HFFc6 (cell line): ENCODE data around the gene ACSS1. TPM values are rescaled to one million over a fixed set of nuclear protein-coding genes. Genes with fewer than 3 reads are reported as not detected.

Experiments
- DNase-seq: peaks from one replicate; pipeline ENCODE4 v3.0.0-alpha.2; 2018
- H3K27ac Mint-ChIP-seq: 2 replicates; pipeline ENCODE4 v1.8.0; 2020; ENCODE audit warnings: mild to moderate bottlenecking, mixed read lengths
- H3K27me3 Mint-ChIP-seq: 2 replicates; pipeline ENCODE4 v1.8.0; 2021; ENCODE audit warnings: mild to moderate bottlenecking, moderate library complexity, mixed read lengths; ENCODE audit not compliant: insufficient read depth
- H3K36me3 Mint-ChIP-seq: 2 replicates; pipeline ENCODE4 v1.8.0; 2021; ENCODE audit warnings: low read depth, mixed read lengths
- H3K4me1 Mint-ChIP-seq: 2 replicates; pipeline ENCODE4 v1.8.0; 2020; ENCODE audit warnings: low read depth, mixed read lengths
- H3K4me3 Mint-ChIP-seq: 2 replicates; pipeline ENCODE4 v1.8.0; 2020; ENCODE audit warnings: mild to moderate bottlenecking, moderate library complexity, mixed read lengths
- H3K9me3 Mint-ChIP-seq: 2 replicates; pipeline ENCODE4 v1.8.0; 2020; ENCODE audit warnings: mild to moderate bottlenecking, mixed read lengths
- total RNA-seq, 6 experiments: library from RNA; stranded (reverse); fragmentation: NEBNext Ultra II Directional; extraction: Animal tissue kit (Norgen Biotek cat#: 25700); gene quantifications; 2 replicates in 1 of 6; 3 replicates in 5 of 6; pipeline ENCODE4 v1.2.3, GENCODE V29; 2021
- TF ChIP-seq, protein P1 (sequence below): fragments of 200-600 bp; sonication (generic); IDR thresholded peaks from 2 replicates; pipeline ENCODE4 v1.5.0; 2021; ENCODE audit warnings: antibody characterized with exemption, mild to moderate bottlenecking

Gene ACSS1
- total RNA-seq, 6 experiments from 2014 or later, result 0.80 to 1.4 (median 1.2) TPM

DNA sequence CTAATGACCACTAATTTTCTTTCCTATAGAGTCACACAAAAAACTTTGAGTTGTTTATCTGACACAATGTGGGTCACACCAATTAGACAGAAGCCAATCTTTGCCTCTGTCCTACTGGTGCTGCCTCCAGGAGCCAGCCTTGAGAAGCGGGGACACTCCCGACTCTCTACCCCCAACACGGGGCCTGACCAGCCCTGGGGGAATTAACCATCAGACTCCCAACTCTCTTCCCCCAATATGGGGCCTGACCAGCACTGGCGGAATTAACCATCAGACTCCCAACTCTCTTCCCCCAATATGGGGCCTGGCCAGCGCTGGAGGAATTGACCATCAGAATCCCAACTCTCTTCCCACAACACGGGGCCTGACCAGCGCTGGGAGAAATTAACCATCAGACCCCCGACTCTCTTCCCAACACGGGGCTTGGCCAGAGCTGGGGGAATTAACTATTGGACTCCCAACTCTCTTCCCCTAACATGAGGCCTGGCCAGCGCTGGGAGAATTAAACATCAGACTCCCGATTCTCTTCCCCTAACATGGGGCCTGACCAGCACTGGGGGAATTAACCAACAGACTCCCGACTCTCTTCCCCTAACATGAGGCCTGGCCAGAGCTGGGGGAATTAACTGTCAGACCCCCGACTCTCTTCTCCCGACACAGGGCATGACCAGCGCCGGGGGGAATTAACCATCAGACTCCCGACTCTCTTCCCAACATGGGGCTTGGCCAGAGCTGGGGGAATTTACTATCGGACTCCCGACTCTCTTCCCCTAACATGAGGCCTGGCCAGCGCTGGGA lies 96.4 kb downstream of the ACSS1 start:
- Mint-ChIP-seq H3K27ac (no peak overlapping the region), H3K4me1 (no peaks in the 10 kb centered on the region), H3K27me3 (no peaks in the 10 kb centered on the region; the same call in 1 of the 2 replicates), H3K4me3 (no peak overlapping the region), H3K9me3 (no peaks in the 10 kb centered on the region), H3K36me3 (peaks cover 23% of the 10 kb centered on the region)
- no peak for DNase-seq
- TF ChIP-seq, protein P1, sequence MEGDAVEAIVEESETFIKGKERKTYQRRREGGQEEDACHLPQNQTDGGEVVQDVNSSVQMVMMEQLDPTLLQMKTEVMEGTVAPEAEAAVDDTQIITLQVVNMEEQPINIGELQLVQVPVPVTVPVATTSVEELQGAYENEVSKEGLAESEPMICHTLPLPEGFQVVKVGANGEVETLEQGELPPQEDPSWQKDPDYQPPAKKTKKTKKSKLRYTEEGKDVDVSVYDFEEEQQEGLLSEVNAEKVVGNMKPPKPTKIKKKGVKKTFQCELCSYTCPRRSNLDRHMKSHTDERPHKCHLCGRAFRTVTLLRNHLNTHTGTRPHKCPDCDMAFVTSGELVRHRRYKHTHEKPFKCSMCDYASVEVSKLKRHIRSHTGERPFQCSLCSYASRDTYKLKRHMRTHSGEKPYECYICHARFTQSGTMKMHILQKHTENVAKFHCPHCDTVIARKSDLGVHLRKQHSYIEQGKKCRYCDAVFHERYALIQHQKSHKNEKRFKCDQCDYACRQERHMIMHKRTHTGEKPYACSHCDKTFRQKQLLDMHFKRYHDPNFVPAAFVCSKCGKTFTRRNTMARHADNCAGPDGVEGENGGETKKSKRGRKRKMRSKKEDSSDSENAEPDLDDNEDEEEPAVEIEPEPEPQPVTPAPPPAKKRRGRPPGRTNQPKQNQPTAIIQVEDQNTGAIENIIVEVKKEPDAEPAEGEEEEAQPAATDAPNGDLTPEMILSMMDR, result no peak

DNA sequence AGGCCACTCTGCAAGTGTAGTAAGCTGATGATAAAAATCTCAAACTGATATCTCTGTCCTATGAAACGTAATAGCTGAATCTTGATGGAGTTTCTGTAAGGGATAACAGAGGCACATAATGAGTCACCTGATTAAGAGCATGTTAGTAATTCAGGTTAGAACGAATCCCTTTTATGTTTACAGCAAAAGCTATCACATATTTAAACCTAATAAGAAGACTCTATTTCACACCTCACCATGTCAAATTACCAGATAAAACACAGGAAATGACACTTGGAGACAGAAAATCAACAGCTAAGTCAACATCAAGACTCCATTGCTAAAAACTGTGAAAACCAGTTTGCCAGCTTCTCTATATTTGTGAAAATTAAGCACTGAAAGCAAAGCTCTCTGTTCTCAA lies 97.1 kb downstream of the ACSS1 start:
- DNase-seq, result no peak
- Mint-ChIP-seq H3K27me3 (no peaks in the 10 kb centered on the region; the same call in 1 of the 2 replicates), H3K4me1 (no peaks in the 10 kb centered on the region), H3K27ac (no peak overlapping the region), H3K4me3 (no peak overlapping the region), H3K9me3 (no peaks in the 10 kb centered on the region), H3K36me3 (peaks cover 23% of the 10 kb centered on the region)
- TF ChIP-seq, protein P1, result no peak

DNA sequence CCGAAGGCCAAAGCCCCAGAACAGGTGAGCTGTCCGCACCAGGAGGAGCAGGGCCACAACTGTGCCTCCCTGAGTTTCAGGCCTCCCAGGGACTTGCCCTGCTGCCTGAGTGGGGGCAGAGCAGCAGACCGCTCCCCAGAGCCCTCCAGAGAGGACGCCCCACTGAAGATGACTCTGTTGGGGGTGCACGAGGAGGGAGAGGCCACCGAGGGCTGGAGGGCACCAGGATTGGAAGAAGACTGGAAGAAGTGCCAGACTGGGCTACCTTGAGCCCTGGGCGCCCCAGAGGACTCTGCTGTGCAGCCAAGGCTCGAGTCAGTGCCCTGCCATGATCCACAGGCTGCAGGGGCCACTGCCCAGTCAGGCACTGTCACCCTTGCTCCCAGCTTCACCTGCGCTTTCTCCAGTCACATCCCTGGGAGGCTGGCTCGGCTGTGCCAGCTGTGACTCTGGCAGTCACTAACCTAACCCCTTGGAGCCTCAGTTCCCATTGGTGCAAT lies 97.6 kb downstream of the ACSS1 start:
- H3K27ac Mint-ChIP-seq, result no peak overlapping the region
- H3K36me3 Mint-ChIP-seq, result peaks cover 18% of the 10 kb centered on the region
- DNase-seq, result no peak
- no peak overlapping the region for H3K4me3 Mint-ChIP-seq
- no peaks in the 10 kb centered on the region for H3K4me1 Mint-ChIP-seq
- H3K9me3 Mint-ChIP-seq, result no peaks in the 10 kb centered on the region
- TF ChIP-seq, protein P1, result no peak
- H3K27me3 Mint-ChIP-seq, result peaks cover 1% of the 10 kb centered on the region; the same call in 1 of the 2 replicates

DNA sequence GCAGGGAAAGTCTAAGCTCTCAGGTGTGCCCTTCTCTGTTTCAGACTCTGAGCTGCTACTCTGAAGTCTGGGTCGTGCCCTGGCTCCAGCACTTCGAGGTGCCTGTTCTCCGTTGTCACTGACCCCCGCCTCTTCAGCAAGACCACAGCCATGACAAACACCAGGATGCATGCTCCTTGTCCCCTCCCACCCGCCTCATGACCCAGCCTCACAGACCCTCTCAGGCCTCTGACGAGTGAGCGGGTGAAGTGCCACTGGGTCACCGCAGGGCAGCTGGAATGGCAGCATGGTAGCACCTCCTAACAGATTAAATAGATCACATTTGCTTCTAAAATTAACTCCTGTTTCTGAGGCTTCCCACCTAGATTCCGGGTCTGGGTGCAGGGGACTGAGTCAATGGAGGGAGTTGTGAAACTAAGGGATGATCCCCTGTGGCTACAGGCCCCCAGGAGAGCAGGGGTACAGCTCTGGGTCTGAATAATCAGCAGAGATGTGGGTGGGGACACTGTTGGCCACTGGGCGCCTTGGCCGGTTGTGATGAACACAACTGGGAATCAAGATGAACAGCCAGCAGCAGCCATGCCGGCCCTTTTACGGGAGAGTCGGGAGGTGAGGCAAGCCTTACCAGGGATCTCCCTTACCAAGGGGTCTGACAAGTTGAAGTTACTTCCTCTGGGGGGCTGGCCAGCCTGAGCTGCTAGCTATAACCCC lies 98.2 kb downstream of the ACSS1 start:
- Mint-ChIP-seq H3K4me3 (no peak overlapping the region), H3K27me3 (peaks cover 1% of the 10 kb centered on the region; the same call in 1 of the 2 replicates), H3K4me1 (no peaks in the 10 kb centered on the region), H3K27ac (no peak overlapping the region), H3K9me3 (no peaks in the 10 kb centered on the region), H3K36me3 (peaks cover 18% of the 10 kb centered on the region)
- no peak for DNase-seq
- TF ChIP-seq, protein P1, result no peak

DNA sequence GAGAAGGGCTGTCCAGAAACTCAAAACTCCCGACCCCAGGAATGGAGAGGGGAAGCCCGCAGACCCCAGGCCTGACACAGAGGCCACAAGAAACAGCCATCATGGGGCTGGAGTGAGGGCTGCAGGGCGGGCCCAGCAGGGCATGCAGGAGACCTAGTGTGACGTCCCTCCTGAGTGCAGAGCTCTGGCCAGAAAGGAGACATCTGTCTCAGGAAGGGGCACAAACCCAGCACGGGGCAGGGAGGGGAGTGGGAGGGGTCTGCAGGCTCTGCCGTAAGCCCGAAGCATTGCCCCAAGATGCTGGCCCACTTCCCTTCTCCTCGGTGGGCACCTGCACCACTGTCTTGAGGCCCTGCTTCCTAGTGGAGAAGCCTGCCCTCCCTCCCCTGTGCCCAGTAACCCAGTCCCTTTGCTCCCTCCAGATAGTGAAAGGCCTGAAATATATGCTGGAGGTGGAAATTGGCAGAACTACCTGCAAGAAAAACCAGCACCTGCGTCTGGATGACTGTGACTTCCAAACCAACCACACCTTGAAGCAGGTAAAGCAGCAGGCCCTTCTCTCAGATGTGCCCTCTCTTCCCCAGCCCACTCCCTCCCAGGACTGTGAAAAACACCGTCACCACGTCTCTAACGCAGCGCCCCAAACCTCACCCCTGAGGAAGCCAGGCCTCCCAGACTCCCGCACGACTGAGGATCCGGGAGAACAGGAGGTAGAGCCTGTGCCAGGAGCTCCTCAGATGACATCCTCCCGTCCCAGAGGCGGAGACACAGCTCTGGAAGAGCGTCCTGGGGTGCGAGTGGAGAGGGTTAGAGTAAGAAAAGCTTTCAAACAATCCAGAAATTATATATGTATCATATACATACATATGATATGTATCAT lies 99.2 kb downstream of the ACSS1 start:
- no peak for DNase-seq
- no peak overlapping the region for H3K4me3 Mint-ChIP-seq
- peaks cover 1% of the 10 kb centered on the region; the same call in 1 of the 2 replicates for H3K27me3 Mint-ChIP-seq
- H3K9me3 Mint-ChIP-seq, result no peaks in the 10 kb centered on the region
- peaks cover 18% of the 10 kb centered on the region for H3K36me3 Mint-ChIP-seq
- TF ChIP-seq, protein P1, result no peak
- no peaks in the 10 kb centered on the region for H3K4me1 Mint-ChIP-seq
- no peak overlapping the region for H3K27ac Mint-ChIP-seq
